Mucosa of gallbladder (tissue), 1 donor: ENCODE data around the gene AMIGO3. TPM values are rescaled to one million over a fixed set of nuclear protein-coding genes. Genes with fewer than 3 reads are reported as not detected.
A peak's percentile ranks its signal among the peaks of the same experiment; 100 is the strongest.
"Not testable (repeated sequence)": the region's sequence is repeated elsewhere in the genome, so short reads cannot be mapped to it uniquely, and the experiment has no call there.

Experiments
- DNase-seq: peaks from one replicate; pipeline ENCODE4 v3.0.0-alpha.2; 2020; ENCODE audit warnings: low spot score
- total RNA-seq: library from RNA; stranded (reverse); gene quantifications from one replicate; pipeline ENCODE4 v1.2.1, GENCODE V29; 2021
- donor health status: DM: no; HTN: no; CAD: no.

Gene AMIGO3
- total RNA-seq, 1 donor from 2014 or later: 0.43 TPM

DNA sequence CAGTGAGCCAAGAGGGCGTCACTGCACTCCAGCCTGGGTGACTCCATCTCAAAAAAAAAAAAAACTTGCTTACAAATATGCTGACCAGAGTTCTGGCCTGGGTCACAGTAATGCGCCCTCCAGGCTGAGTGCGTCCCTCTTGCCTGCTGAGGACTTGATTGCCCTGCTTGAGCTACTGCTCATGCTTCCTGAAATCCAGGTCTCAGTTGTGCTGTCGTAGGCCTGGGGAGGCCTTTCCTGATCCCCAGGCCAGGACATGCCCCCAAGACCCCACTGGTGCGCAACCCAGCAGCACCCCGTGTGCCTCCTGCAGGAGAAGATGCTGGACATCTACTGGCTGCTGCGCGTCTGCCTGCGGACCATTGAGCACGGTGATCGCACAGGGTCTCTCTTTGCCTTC, 7.3 kb downstream of the AMIGO3 start:
- no peak for DNase-seq

- no peak for DNase-seq
These were observed 8.0 kb downstream of the AMIGO3 start for GRCh38 chr3:49711489-49711888.

GRCh38 chr3:49709852-49710251, 9.6 kb downstream of the AMIGO3 start:
- DNase-seq: no peak

- DNase-seq: no peak
These were observed 12.4 kb downstream of the AMIGO3 start for GRCh38 chr3:49707113-49707480.

DNA sequence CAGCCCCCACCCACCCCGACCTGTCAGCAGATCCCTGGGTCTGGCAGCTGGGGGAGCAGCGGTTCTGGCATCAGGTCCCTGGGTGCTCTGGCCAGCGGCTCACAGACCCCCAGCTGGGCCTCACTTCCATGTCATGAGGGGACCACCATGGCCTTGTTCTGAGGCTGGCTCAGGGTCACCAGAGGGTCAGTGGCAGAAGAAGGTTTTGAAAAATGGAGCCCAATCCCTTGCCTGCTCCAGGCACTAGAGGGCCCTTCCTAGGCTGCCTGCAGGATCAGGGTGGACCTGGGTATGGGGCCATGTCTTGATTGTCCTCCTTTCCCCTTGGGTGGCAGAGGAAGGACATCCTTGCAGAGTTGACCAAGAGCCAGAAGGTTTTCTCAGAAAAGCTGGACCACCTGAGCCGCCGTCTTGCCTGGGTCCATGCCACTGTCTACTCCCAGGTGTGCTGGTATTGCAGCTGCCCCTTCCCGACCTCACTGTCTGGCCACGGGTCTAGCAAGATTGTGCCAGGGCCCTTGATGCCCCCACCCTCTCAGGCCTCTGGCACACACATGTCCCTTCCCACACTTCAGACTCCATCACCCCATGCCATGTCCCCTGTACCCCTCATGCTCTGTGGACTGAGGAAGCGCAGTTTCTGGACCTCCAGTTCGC, 12.9 kb downstream of the AMIGO3 start:
- no peak for DNase-seq

- DNase-seq: no peak
These were observed 14.0 kb downstream of the AMIGO3 start for GRCh38 chr3:49705390-49705960.

GRCh38 chr3:49704629-49705028, 14.9 kb downstream of the AMIGO3 start:
- no peak for DNase-seq

DNA sequence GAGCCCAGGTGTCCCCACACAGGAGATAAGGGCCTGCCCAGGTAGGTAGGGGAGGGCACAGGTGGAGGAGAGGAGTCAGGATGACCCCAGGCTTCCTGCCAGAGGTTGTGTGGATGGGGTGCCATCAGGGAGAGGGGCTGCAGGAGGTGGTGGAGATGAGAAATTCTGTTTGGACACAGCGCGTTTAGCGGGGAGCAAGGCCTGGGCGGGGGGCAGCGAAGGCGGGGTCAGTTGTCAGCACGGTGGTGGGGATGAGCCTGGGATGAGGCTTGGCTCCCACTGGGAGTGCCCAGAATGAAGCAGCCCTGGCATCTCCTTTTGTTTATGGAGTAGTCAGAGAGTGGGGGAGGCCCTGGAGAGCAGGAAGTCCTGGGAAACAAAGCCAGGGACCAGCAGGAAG, 15.5 kb downstream of the AMIGO3 start:
- no peak for DNase-seq

DNA sequence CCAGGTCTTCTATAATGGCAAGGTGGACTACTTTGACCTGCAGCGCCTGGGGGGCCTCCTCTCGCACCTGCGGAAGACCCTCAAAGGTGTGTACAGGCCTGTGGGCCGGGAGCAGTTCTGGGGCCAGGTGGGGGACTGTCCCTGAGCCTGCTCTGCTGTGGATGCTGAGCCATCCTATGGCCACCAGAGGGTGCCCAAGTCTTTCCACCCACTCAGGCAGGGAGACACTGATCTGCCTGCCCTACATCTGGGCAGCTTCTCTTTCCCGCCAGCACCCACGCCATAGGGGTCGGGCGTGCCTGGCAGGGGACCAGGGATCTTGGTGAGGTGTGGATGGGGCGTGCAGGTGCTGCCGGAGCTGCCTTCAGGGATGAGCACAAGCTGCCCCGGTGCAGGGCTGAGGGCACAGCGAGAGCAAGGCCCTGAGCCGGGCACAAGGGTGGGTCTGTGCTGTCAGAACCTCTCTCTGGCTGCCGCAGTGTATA, 16.0 kb downstream of the AMIGO3 start:
- peak; percentile 66 for DNase-seq

- no peak for DNase-seq
These were observed 16.8 kb downstream of the AMIGO3 start for GRCh38 chr3:49702672-49703071.

DNA sequence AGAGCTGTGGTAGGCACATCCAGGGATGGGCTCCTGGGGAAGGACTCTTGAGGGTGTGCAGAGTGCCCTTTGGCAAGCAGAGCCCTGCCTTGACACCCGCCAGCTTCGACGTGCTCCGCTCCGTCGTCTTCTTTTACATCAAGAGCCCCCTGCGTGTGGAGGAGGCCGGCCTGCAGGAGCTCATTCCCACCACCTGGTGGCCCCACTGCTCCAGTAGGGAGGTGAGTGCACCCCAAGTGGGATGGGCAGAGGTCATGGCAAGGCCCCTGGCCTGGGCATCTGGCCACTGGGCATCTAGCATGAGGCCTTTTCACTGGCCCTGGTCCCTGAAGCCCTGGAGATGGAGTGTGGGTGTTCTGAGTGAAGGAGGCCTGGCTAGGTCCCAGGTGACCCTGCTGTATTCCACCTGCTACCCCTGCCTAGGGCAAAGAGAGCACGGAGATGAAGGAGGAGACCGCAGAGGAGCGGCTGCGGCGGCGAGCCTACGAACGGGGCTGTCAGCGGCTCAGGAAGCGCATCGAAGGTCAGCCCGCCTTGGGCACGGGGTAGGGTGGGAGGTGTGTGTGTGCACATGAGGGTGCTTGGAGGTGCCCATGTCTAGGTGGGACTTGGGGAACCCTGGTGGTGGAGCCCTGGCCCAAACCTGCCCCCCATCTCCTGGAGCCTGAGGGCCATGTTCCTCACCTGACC, 18.0 kb downstream of the AMIGO3 start:
- DNase-seq: no peak

- no peak for DNase-seq
These were observed 18.9 kb downstream of the AMIGO3 start for GRCh38 chr3:49700453-49701128.

DNA sequence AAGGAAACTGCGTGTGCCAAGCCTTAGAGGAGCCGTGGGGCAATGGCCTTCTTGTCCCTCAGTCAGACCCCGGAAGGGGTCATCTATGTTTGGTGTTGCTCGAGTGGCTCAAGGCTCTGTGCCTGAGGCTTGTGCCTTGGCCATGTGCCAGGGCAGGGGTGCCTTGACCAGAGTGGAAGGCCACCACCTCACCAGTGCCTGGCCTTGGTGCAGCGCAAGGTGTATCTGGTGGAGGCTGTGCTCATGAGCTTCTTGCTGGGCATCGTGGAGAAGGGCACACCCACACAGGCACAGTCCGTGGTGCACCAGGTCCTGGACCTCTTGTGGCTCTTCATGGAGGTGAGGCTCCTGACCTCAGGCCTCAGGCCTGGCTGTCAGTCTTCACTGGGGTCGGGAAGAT, 19.5 kb downstream of the AMIGO3 start:
- DNase-seq: no peak

- peak; percentile 40 for DNase-seq
These were observed 20.1 kb downstream of the AMIGO3 start for GRCh38 chr3:49699281-49699979.

DNA sequence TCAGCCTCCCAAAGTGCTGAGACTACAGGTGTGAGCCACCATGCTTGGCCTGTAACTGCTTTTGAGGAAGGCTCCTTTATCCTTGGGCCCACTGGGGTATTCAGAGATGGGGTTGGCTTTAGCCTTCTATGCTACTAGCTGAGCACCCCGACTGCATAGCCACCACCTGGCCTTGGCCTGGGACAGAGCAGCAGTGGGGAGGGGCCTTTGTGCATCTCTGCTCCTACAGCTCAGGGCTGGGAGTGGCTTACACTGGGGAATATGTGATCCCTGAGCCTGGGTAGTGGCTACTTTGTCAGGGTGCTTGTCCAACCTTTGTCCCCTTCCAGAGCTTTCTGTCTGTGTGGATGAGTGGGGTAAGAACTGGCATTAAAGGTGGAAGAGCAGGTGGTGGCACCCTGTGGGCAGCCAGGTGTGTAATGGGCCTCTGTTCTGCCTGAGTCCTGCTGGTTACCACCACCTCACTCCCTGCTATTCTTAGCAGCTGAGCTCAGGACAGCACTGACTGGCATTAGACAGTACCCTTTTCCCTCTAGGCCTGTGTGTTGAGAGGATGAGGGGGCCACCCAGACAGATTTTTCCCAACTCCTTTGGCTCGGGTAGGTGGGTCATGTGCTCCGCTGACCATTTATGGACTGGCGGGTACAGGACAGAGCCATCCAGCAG, 24.0 kb downstream of the AMIGO3 start:
- DNase-seq: not testable (repeated sequence)

GRCh38 chr3:49694409-49695070, 24.9 kb downstream of the AMIGO3 start:
- DNase-seq: not testable (repeated sequence)

GRCh38 chr3:49691481-49691880, 28.0 kb downstream of the AMIGO3 start:
- peak; percentile 27 for DNase-seq

- not testable (repeated sequence) for DNase-seq
These were observed 28.6 kb downstream of the AMIGO3 start for GRCh38 chr3:49690856-49691255.

DNA sequence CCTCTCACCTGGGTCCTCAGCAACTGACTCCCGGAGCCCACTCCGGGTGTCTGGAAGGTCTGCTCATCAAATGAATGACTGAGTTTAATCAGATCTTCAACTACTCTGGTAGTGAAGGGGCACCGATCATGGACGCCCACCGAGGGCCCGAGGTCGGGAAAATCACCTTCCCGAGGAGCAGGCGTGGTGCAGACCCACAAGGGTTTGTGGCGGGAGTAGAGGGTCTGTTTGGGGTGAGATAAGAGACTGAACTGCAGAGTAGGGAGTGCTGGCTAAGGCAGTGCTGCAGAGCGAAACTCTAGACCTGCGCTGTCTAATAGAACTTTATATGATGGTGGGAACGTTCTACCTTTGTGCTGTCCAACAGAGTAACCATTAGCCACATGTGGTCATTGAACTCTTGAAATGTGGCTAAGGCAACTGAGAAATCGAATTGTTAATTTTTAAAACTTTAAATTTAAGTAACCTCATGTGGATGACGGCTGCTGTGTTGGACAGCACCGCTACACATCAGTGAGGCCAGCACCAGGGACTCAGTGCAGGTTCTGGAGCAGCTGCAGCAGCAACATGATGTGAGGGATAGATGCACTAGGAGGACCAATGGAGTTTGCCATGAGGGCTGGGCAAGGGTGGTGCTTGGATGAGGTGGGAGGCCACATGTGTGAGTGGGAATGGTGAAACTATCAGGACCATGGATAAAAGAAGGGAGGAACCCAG, 29.4 kb downstream of the AMIGO3 start:
- not testable (repeated sequence) for DNase-seq
